Ascending aorta (tissue), 2 donors: ENCODE measurements around the gene C5orf58. TPM values are rescaled to one million over a fixed set of nuclear protein-coding genes. Genes with fewer than 3 reads are reported as not detected.

Experiments used
- DNase-seq, 2 donors: peaks; one replicate each; pipeline ENCODE4 v3.0.0-alpha.2; 2019; ENCODE audit warnings: low spot score in 2 of 2
- H3K27ac ChIP-seq, 2 donors: fragments of 200-600 bp; sonication (generic); one replicate each; pipeline ENCODE4 v1.5.1; 2016 to 2017; ENCODE audit warnings: mild to moderate bottlenecking in 1 of 2
- H3K27me3 ChIP-seq: fragments of 200-600 bp; sonication (generic); one replicate; pipeline ENCODE4 v1.5.1; 2017
- H3K36me3 ChIP-seq, 2 donors: fragments of 200-600 bp; sonication (generic); one replicate each; pipeline ENCODE4 v1.5.1; 2016
- H3K4me1 ChIP-seq, 2 donors: fragments of 200-600 bp; sonication (generic); one replicate each; pipeline ENCODE4 v1.5.1; 2016 to 2017; ENCODE audit warnings: mild to moderate bottlenecking in 1 of 2
- H3K4me3 ChIP-seq, 2 donors: fragments of 200-600 bp; sonication (generic); one replicate each; pipeline ENCODE4 v1.5.1; 2016 to 2017; ENCODE audit warnings: mild to moderate bottlenecking in 1 of 2
- H3K9me3 ChIP-seq, 2 donors: fragments of 200-600 bp; sonication (generic); one replicate each; pipeline ENCODE4 v1.5.1; 2016
- CTCF ChIP-seq, 3 experiments: fragments of 200-600 bp in 2 of 3; fragments of 450-650 bp in 1 of 3; sonication (generic) in 2 of 3; IDR thresholded peaks; one replicate each; pipeline ENCODE4 v1.5.1; 2016 to 2019; ENCODE audit warnings: antibody characterized with exemption in 3 of 3, mild to moderate bottlenecking in 1 of 3, moderate library complexity in 1 of 3
- intact Hi-C: fragments of 100-400 bp; cut with DNase I; formaldehyde crosslinking; loops from one replicate; pipeline ENCODE4 v1.15.1; 2023
- total RNA-seq: library from RNA; depleted of rRNA; stranded (reverse); fragments of >200 nt; gene quantifications from one replicate; pipeline ENCODE4 v1.1.0, GENCODE V29; 2016

Gene C5orf58
- total RNA-seq, 1 donor from 2014 or later, result not detected

GRCh38 chr5:170279459-170279817 is 46.7 kb downstream of the C5orf58 start:
- H3K27me3 ChIP-seq, result no peaks in the 10 kb centered on the region
- TF ChIP-seq CTCF (IDR thresholded peaks at IDR 0.05), result no peak
- H3K9me3 ChIP-seq, result no peaks in the 10 kb centered on the region
- DNase-seq, result no peak
- peaks cover 0 to 8% of the 10 kb centered on the region in 2 donors for H3K4me1 ChIP-seq
- H3K4me3 ChIP-seq, result no peak overlapping the region
- no peaks in the 10 kb centered on the region for H3K36me3 ChIP-seq
- intact Hi-C loops, result no loop called here
- no peak overlapping the region for H3K27ac ChIP-seq

GRCh38 chr5:170280011-170280493 is 47.3 kb downstream of the C5orf58 start:
- Histone ChIP-seq H3K27ac (no peak overlapping the region), H3K4me1 (peaks cover 0 to 8% of the 10 kb centered on the region in 2 donors), H3K36me3 (no peaks in the 10 kb centered on the region), H3K4me3 (no peak overlapping the region), H3K9me3 (no peaks in the 10 kb centered on the region), H3K27me3 (no peaks in the 10 kb centered on the region)
- DNase-seq, result peak in 1 of 2 donors; percentile 61
- intact Hi-C loops, result no loop called here
- no peak for TF ChIP-seq CTCF (IDR thresholded peaks at IDR 0.05)

DNA sequence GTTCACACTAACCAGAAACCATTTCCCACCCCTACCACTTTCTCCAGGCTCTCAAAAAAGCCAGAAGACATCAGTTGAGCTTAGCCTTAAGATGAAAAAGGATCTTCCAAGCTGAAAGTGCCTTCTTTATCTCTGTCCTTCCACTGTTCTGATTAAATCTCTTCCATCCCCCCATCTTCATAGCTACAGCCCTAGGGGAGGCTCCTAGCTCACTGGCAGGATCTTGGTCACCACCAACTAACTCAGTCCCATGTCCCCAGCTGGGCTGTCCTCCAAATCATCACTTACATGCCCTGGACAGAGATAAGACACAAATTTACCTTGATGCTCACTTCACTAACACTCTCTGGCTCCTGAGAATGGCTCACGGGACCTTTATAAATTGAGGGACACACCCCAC is 50.5 kb downstream of the C5orf58 start:
- no peak overlapping the region for H3K4me3 ChIP-seq
- no peaks in the 10 kb centered on the region for H3K36me3 ChIP-seq
- peaks cover 0 to 8% of the 10 kb centered on the region in 2 donors for H3K4me1 ChIP-seq
- H3K27me3 ChIP-seq, result no peaks in the 10 kb centered on the region
- no peak for DNase-seq
- no peak overlapping the region for H3K27ac ChIP-seq
- H3K9me3 ChIP-seq, result no peaks in the 10 kb centered on the region
- TF ChIP-seq CTCF (IDR thresholded peaks at IDR 0.05), result no peak
- intact Hi-C loops, result no loop called here

- no peaks in the 10 kb centered on the region for H3K36me3 ChIP-seq
- TF ChIP-seq CTCF (IDR thresholded peaks at IDR 0.05), result no peak
- intact Hi-C loops, result no loop called here
- peaks cover 0 to 5% of the 10 kb centered on the region in 2 donors for H3K4me1 ChIP-seq
- H3K9me3 ChIP-seq, result no peaks in the 10 kb centered on the region
- no peak overlapping the region for H3K27ac ChIP-seq
- no peak overlapping the region for H3K4me3 ChIP-seq
- DNase-seq, result no peak
- no peaks in the 10 kb centered on the region for H3K27me3 ChIP-seq
Measured at GRCh38 chr5:170284231-170284630, 51.4 kb downstream of the C5orf58 start.

DNA sequence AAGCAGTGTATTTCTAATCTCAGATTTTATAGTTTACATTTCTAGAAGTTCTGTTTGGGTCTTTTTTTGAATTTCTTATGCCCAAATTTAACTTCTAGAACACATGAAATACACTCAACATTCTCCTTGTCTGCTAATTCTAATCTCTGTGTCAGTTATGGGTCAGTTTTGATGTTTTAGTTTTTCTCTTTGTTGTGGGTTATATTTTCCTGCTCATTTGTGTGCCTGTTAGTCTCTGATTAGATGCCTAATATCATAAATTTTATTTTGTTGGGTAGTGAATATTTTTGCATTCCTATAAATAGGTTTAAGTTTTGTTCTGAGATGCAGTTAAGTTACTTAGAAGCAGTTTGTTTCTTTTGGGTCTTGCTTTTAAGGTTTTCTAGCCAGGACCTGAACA is 52.4 kb downstream of the C5orf58 start:
- Histone ChIP-seq H3K4me3 (no peak overlapping the region), H3K4me1 (peaks cover 0 to 2% of the 10 kb centered on the region in 2 donors), H3K9me3 (no peaks in the 10 kb centered on the region), H3K27me3 (no peaks in the 10 kb centered on the region), H3K27ac (no peak overlapping the region), H3K36me3 (no peaks in the 10 kb centered on the region)
- TF ChIP-seq CTCF (IDR thresholded peaks at IDR 0.05), result no peak
- DNase-seq, result no peak
- intact Hi-C loops, result no loop called here

- TF ChIP-seq CTCF (IDR thresholded peaks at IDR 0.05), result no peak
- H3K4me1 ChIP-seq, result no peaks in the 10 kb centered on the region
- intact Hi-C loops, result no loop called here
- no peaks in the 10 kb centered on the region for H3K9me3 ChIP-seq
- H3K36me3 ChIP-seq, result no peaks in the 10 kb centered on the region
- no peak for DNase-seq
- no peaks in the 10 kb centered on the region for H3K27me3 ChIP-seq
- no peak overlapping the region for H3K4me3 ChIP-seq
- H3K27ac ChIP-seq, result no peak overlapping the region
Measured at GRCh38 chr5:170286386-170286925, 53.7 kb downstream of the C5orf58 start.
